ENCODE results near the gene PSMA6.

PSMA6 gene

DNA sequence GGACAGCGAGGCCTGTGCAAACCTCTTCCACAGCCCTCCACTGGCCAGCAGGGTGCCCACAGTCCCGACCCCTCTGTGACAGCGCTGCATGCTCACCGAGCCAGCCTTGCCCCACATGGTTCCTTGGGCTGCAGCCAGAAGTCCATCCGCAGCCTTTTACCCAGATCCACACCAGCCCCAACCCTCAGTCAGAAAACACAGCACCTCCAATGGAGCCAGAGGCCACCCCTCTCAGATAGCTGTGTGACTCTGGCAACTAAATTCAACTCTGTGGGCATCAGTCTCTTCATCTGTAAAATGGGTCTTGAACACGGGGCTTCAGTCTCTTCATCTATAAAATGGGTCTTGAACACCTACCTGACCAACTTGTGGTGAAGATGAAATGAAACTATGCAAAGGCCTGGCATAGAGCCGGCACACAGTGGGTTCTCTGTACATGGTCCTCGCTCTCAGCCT lies 74.4 kb downstream of the PSMA6 start:
- TF ChIP-seq, protein P1, sequence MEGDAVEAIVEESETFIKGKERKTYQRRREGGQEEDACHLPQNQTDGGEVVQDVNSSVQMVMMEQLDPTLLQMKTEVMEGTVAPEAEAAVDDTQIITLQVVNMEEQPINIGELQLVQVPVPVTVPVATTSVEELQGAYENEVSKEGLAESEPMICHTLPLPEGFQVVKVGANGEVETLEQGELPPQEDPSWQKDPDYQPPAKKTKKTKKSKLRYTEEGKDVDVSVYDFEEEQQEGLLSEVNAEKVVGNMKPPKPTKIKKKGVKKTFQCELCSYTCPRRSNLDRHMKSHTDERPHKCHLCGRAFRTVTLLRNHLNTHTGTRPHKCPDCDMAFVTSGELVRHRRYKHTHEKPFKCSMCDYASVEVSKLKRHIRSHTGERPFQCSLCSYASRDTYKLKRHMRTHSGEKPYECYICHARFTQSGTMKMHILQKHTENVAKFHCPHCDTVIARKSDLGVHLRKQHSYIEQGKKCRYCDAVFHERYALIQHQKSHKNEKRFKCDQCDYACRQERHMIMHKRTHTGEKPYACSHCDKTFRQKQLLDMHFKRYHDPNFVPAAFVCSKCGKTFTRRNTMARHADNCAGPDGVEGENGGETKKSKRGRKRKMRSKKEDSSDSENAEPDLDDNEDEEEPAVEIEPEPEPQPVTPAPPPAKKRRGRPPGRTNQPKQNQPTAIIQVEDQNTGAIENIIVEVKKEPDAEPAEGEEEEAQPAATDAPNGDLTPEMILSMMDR (IDR thresholded peaks at IDR 0.05; ENCODE audit: control insufficient read depth, extremely low read depth, insufficient read depth) = no peak
- H3K4me3 ChIP-seq (ENCODE audit: low read depth, low read length) = no peak overlapping the region
- no peak for DNase-seq (ENCODE audit: low read depth)

DNA sequence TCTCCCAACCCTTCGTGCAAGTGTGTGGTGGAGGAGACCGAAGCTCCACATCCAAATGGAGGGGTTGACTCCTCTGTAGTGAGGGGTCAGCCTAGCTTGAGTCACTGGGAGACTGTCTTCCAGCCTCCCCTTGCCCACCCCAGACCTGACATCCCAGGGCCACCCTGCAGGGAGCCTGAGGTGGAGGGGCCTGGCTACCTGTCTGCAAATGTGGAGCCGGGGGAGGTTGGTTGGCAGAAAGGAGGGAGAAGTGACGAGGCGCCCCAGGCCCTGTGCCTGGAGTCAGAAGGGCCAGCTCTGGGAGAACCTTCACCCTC lies 74.8 kb downstream of the PSMA6 start:
- TF ChIP-seq, protein P1 (IDR thresholded peaks at IDR 0.05; ENCODE audit: control insufficient read depth, extremely low read depth, insufficient read depth) = no peak
- H3K4me3 ChIP-seq (ENCODE audit: low read depth, low read length) = no peak overlapping the region
- no peak for DNase-seq (ENCODE audit: low read depth)
